Smooth muscle cell (in vitro differentiated cells): ENCODE results near the gene NDST1. TPM values are rescaled to one million over a fixed set of nuclear protein-coding genes. Genes with fewer than 3 reads are reported as not detected.
A peak's percentile ranks its signal among the peaks of the same experiment; 100 is the strongest.
"Not testable (repeated sequence)": the region's sequence is repeated elsewhere in the genome, so short reads cannot be mapped to it uniquely, and the experiment has no call there.

Experiments used
- DNase-seq: peaks from one replicate; lab custom pipeline; 2025; ENCODE audit not compliant: unreplicated experiment; lab: John Stamatoyannopoulos, UW
- H2AFZ ChIP-seq: fragments of 200-600 bp; sonication (generic); 2 replicates; pipeline ENCODE4 v1.6.0; 2016; ENCODE audit warnings: antibody characterized with exemption, low read depth, mild to moderate bottlenecking
- H3F3A ChIP-seq: fragments of 200-600 bp; sonication (generic); 2 replicates; pipeline ENCODE4 v1.6.0; 2017; ENCODE audit warnings: antibody characterized with exemption, low read depth
- H3K27ac ChIP-seq: fragments of 200-600 bp; sonication (generic); 2 replicates; pipeline ENCODE4 v1.5.1; 2016; ENCODE audit warnings: low read depth, mild to moderate bottlenecking
- H3K27me3 ChIP-seq: fragments of 200-600 bp; sonication (generic); 2 replicates; pipeline ENCODE4 v1.6.1; 2016; ENCODE audit warnings: low read depth, mild to moderate bottlenecking
- H3K36me3 ChIP-seq: fragments of 200-600 bp; sonication (generic); 2 replicates; pipeline ENCODE4 v1.5.1; 2016; ENCODE audit warnings: low read depth
- H3K4me1 ChIP-seq: fragments of 200-600 bp; sonication (generic); 2 replicates; pipeline ENCODE4 v1.5.1; 2016; ENCODE audit warnings: low read depth
- H3K4me2 ChIP-seq: fragments of 200-600 bp; sonication (generic); 2 replicates; pipeline ENCODE4 v1.6.0; 2016; ENCODE audit warnings: mild to moderate bottlenecking
- H3K4me3 ChIP-seq: fragments of 200-600 bp; sonication (generic); 2 replicates; pipeline ENCODE4 v1.5.1; 2016; ENCODE audit warnings: mild to moderate bottlenecking
- H3K79me2 ChIP-seq: fragments of 200-600 bp; sonication (generic); 2 replicates; pipeline ENCODE4 v1.6.0; 2016; ENCODE audit warnings: low read depth, mild to moderate bottlenecking
- H3K9ac ChIP-seq: fragments of 200-600 bp; sonication (generic); 2 replicates; pipeline ENCODE4 v1.6.0; 2016; ENCODE audit warnings: low read depth
- H3K9me3 ChIP-seq: fragments of 200-600 bp; sonication (generic); replicated peaks from 2 replicates; pipeline ENCODE4 v1.5.1; 2016; ENCODE audit warnings: low read depth
- H4K20me1 ChIP-seq: fragments of 200-600 bp; sonication (generic); 2 replicates; pipeline ENCODE4 v1.6.0; 2016; ENCODE audit warnings: low read depth
- WGBS: methylation state at CpG from one replicate; pipeline ENCODE4 v1.1.7; 2016; ENCODE audit warnings: low lambda C conversion rate; 5-methylcytosine and 5-hydroxymethylcytosine counted together
- polyA plus RNA-seq: library from polyadenylated mRNA; unstranded; fragments of >200 nt; fragmentation: Nextera tagmentation; extraction: Ambion mirVana; gene quantifications from 2 replicates; pipeline ENCODE4 v1.2.1, GENCODE V29; 2016
- total RNA-seq: library from RNA; depleted of rRNA; stranded (reverse); fragments of >200 nt; gene quantifications from 2 replicates; pipeline ENCODE4 v1.2.3, GENCODE V29; 2014
- TF ChIP-seq, protein P1 (sequence below): fragments of 200-600 bp; sonication (generic); IDR thresholded peaks from 2 replicates; pipeline ENCODE4 v1.5.1; 2017; ENCODE audit warnings: borderline replicate concordance, mild to moderate bottlenecking, antibody characterized with exemption; ENCODE audit not compliant: insufficient read depth, poor library complexity, severe bottlenecking

Gene NDST1
- total and polyA plus RNA-seq, 2 experiments from 2014 or later = 32.4 to 53.0 TPM

GRCh38 chr5:150514708-150515211 lies 6.8 kb downstream of the NDST1 start:
- Histone ChIP-seq H3K9me3 (no peaks in the 10 kb centered on the region), H3F3A (peaks cover 33% of the 10 kb centered on the region), H3K79me2 (peaks cover 97% of the 10 kb centered on the region), H3K36me3 (no peaks in the 10 kb centered on the region), H4K20me1 (peaks cover 100% of the 10 kb centered on the region), H3K27me3 (no peaks in the 10 kb centered on the region), H3K4me1 (peaks cover 27% of the 10 kb centered on the region), H3K4me3 (no peak overlapping the region), H3K27ac (peak overlapping the region; percentile 77), H3K4me2 (no peak overlapping the region), H3K9ac (no peak overlapping the region), H2AFZ (no peak overlapping the region)
- no peak for DNase-seq
- 93% methylated on average over 3 of the region's 3 CpGs for WGBS
- TF ChIP-seq, protein P1, sequence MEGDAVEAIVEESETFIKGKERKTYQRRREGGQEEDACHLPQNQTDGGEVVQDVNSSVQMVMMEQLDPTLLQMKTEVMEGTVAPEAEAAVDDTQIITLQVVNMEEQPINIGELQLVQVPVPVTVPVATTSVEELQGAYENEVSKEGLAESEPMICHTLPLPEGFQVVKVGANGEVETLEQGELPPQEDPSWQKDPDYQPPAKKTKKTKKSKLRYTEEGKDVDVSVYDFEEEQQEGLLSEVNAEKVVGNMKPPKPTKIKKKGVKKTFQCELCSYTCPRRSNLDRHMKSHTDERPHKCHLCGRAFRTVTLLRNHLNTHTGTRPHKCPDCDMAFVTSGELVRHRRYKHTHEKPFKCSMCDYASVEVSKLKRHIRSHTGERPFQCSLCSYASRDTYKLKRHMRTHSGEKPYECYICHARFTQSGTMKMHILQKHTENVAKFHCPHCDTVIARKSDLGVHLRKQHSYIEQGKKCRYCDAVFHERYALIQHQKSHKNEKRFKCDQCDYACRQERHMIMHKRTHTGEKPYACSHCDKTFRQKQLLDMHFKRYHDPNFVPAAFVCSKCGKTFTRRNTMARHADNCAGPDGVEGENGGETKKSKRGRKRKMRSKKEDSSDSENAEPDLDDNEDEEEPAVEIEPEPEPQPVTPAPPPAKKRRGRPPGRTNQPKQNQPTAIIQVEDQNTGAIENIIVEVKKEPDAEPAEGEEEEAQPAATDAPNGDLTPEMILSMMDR = no peak

- Histone ChIP-seq H3K27ac (peak overlapping the region; percentile 77), H3K79me2 (peaks cover 97% of the 10 kb centered on the region), H4K20me1 (peaks cover 100% of the 10 kb centered on the region), H3F3A (peaks cover 30% of the 10 kb centered on the region), H3K9me3 (no peaks in the 10 kb centered on the region), H2AFZ (no peak overlapping the region), H3K4me1 (peaks cover 26% of the 10 kb centered on the region), H3K9ac (peak overlapping the region; percentile 11), H3K36me3 (no peaks in the 10 kb centered on the region), H3K4me3 (no peak overlapping the region), H3K4me2 (no peak overlapping the region), H3K27me3 (no peaks in the 10 kb centered on the region)
- TF ChIP-seq, protein P1 = no peak
- no peak for DNase-seq
- WGBS = 41% methylated on average over 6 of the region's 6 CpGs
Observed at GRCh38 chr5:150515446-150515845, 7.5 kb downstream of the NDST1 start.

GRCh38 chr5:150516011-150516410 lies 8.1 kb downstream of the NDST1 start:
- Histone ChIP-seq H3K79me2 (peaks cover 97% of the 10 kb centered on the region), H3K36me3 (no peaks in the 10 kb centered on the region), H4K20me1 (peaks cover 100% of the 10 kb centered on the region), H2AFZ (no peak overlapping the region), H3K9ac (peak overlapping the region; percentile 11), H3K27me3 (no peaks in the 10 kb centered on the region), H3K27ac (peak overlapping the region; percentile 77), H3K9me3 (no peaks in the 10 kb centered on the region), H3K4me3 (no peak overlapping the region), H3K4me1 (peaks cover 20% of the 10 kb centered on the region), H3K4me2 (peak overlapping the region; percentile 32), H3F3A (peaks cover 26% of the 10 kb centered on the region)
- 30% methylated on average over 5 of the region's 5 CpGs for WGBS
- DNase-seq = no peak
- TF ChIP-seq, protein P1 = no peak

GRCh38 chr5:150517272-150518152 lies 9.6 kb downstream of the NDST1 start:
- no peaks in the 10 kb centered on the region for H3K27me3 ChIP-seq
- no peaks in the 10 kb centered on the region for H3K36me3 ChIP-seq
- H3K79me2 ChIP-seq = peaks cover 98% of the 10 kb centered on the region
- H3F3A ChIP-seq = peaks cover 12% of the 10 kb centered on the region
- H3K4me2 ChIP-seq = no peak overlapping the region
- peaks cover 100% of the 10 kb centered on the region for H4K20me1 ChIP-seq
- 49% methylated on average over 13 of the region's 13 CpGs for WGBS
- no peaks in the 10 kb centered on the region for H3K9me3 ChIP-seq
- no peak overlapping the region for H3K4me3 ChIP-seq
- TF ChIP-seq, protein P1 = no peak
- H3K4me1 ChIP-seq = peaks cover 9% of the 10 kb centered on the region
- no peak overlapping the region for H3K9ac ChIP-seq
- H2AFZ ChIP-seq = no peak overlapping the region
- H3K27ac ChIP-seq = peak overlapping the region; percentile 77
- no peak for DNase-seq

DNA sequence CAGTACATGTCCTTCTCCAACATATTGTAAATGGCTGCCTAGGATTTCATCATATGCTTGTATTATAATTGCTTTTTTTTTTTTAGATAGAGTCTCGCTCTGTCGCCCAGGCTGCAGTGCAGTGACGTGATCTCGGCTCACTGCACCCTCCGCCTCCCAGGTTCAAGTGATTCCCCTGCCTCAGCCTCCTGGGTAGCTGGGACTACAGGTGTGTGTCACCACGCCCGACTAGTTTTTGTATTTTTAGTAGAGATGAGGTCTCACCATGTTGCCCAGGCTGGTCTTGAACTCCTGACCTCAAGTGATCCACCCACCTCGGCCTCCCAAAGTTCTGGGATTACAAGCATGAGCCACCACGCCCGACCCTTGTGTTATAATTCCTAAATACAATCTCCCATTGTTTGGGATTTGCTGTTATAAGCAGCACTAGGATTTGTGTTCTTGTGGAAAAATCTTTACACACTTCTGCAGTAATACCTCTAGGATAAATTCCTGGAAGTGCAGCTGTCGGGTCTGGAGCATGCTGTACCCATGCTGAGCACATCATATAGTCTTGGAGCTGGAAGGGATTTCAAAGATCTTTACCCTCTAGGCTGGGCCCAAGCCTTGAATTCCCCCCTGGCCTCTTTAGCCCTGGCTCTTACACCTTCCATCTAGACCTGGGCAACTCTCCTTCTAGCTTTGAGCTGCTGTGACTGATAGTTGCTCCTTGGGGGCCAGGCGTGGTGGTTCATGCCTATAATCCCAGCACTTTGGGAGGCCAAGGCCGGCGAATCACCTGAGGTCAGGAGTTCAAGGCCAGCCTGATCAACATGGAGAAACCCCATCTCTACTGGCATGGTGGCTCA lies 11.0 kb downstream of the NDST1 start:
- H4K20me1 ChIP-seq = peaks cover 100% of the 10 kb centered on the region

More for the DNA sequence above, 11.0 kb downstream of the NDST1 start:
- not testable (repeated sequence) for H3K9ac ChIP-seq, H3K4me2 ChIP-seq, DNase-seq, H3K4me3 ChIP-seq, H3K36me3 ChIP-seq, H3K9me3 ChIP-seq, H3K27me3 ChIP-seq, H3K4me1 ChIP-seq, H3K27ac ChIP-seq, H2AFZ ChIP-seq
- 94% methylated on average over 14 of the region's 14 CpGs for WGBS
- peaks cover 11% of the 10 kb centered on the region for H3F3A ChIP-seq
- H3K79me2 ChIP-seq = peaks cover 97% of the 10 kb centered on the region
